Renal cortical epithelial cell (primary cell): Measurements from ENCODE around the gene ATAD1. TPM values are rescaled to one million over a fixed set of nuclear protein-coding genes. Genes with fewer than 3 reads are reported as not detected.
A peak's percentile ranks its signal among the peaks of the same experiment; 100 is the strongest.

ENCODE experiments used
- DNase-seq: peaks from one replicate; pipeline ENCODE4 v3.0.0-alpha.2; 2011; ENCODE audit warnings: low read depth
- total RNA-seq: library from RNA; depleted of rRNA; stranded (reverse); fragments of >200 nt; gene quantifications from 2 replicates; pipeline ENCODE4 v1.2.3, GENCODE V29; 2014

ATAD1 gene
- total RNA-seq, 1 donor from 2014 or later = 99.5 TPM

GRCh38 chr10:87715552-87716347 lies 102.3 kb downstream of the ATAD1 start:
- no peak for DNase-seq

DNA sequence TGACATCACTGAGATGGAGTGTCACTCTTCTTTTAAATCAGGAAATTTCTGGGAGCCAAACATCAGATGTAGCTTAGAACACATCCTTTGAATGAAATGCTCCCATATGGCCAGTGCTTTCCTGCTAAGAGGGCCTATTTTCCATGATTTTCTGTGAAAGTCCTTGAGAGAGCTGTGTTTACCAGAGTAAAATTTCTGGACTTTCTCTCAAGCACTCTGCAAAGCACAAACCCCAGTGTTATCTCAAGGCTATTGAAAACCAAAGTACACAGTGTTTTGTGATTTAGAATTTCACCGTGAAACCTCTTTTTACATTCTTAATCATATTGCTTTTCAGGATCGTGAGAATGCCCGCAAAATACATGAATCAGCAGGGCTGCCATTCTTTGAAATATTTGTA lies 104.3 kb downstream of the ATAD1 start:
- no peak for DNase-seq

- DNase-seq = no peak
Observed at GRCh38 chr10:87712913-87713616, 105.0 kb downstream of the ATAD1 start.

DNA sequence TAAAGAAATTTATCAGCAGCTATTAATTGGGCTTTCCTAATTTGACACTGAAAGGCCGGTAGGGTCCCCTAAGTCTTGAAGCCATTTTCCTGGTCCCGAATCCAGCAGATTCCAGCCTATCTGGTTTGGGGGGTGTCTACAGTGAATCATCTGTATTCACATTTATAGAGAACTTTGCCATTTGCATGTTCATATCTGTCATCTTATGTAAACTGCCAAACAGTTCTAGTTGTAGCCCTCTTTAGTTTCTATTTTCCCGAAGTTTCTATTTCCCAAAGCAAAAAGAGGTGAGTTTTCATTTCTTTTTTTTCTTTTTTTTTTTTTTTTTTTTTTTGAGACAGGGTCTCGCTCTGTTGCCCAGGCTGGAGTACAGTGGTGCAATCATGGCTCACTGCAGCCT lies 110.8 kb downstream of the ATAD1 start:
- DNase-seq = no peak

DNA sequence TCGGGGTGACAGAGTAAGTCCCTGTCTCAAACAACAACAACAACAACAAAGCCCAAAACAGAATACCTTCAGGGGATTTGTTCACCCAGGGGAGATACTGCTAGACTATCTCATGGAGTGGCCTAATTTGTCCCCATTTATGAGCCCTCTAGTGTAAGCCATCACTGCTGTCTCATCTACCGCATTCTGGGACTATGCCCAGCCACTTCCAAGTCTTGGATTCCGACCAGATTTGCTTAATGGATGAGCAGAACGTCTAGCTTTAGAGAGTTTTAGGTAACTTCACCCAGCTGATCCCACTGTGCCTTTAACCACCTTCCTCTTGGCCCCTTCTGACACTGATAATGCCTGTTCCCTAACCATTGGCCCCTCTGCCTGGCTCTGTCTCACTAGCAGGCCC lies 111.3 kb downstream of the ATAD1 start:
- DNase-seq = no peak

- DNase-seq = peak; percentile 62
Observed at GRCh38 chr10:87705339-87705738, 112.7 kb downstream of the ATAD1 start.

DNA sequence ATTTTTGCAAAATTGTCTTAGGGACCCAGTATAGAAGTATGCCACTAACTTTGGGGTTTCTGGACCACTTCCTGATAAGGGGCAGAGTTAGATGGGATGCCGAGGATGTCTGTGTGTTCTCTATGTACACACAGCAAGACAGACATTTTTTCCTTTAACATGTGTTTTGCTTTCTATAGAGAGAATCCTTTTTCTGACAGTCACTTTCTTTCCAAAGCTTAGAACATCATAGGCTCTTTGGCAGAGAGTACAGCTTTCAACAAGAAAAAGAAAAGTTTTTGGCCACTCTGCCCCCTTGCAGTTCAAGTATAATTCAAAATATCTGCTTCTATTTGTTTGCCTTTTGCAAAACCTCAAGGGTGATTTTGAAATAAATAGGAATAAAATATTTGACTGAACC lies 114.3 kb downstream of the ATAD1 start:
- no peak for DNase-seq

- no peak for DNase-seq
Observed at GRCh38 chr10:87702973-87703294, 115.1 kb downstream of the ATAD1 start.

DNA sequence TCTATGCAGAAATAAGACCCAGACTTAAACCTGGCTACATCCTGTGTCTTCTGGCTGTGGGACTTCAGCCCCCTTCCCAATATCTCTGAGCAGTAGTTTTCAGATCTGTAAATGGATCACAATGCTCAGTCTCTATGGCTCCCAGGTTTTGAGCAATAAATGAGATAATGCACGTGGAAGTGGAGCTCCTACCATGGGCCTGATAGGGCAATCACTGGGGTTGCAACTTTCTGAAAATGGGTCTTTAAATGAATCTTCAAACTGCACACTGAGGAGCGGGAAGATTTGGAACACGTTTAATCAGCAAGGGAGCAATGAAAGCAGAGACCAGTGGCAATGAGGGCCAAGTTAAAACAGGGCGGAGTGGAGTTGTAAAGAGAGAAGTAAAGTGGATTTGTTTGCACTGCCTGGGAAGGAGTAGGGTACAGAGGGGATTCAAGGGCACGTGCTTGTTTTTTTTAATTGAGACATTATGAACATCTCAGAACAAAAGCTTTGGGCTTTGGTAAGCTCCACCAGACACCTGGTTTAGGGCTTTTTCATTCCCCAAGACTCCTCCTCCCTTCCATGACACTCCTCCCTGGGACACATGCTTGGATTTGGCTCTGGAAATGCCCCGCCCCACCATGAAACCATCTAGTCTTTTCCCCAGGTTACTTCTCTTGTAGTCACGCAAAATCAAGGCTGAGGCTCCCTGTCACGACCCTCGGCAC lies 115.6 kb downstream of the ATAD1 start:
- no peak for DNase-seq

Other genes with a start within 250 kb of the ATAD1 start
- 57.7 and 67.0 TPM in 2 replicates for gene PAPSS2, start 158.3 kb downstream of the ATAD1 start, total RNA-seq
- 1.1 TPM in 1 of 2 replicates, not detected in the other for gene KLLN, start 45.3 kb upstream of the ATAD1 start, total RNA-seq
- gene PTEN, start 45.4 kb upstream of the ATAD1 start, total RNA-seq = 55.7 and 116 TPM in 2 replicates